Hematopoietic multipotent progenitor cell treated with erythropoietin and hydrocortisone succinate and interleukin-3 and kit ligand, for 4 days (in vitro differentiated cells): ENCODE data around the gene DEAF1.
"Not testable (repeated sequence)": the region's sequence is repeated elsewhere in the genome, so short reads cannot be mapped to it uniquely, and the experiment has no call there.

Experiments
- DNase-seq: peaks from one replicate; pipeline ENCODE4 v3.0.0-alpha.2; 2015

The DEAF1 gene

GRCh38 chr11:694563-695287, at the start of gene DEAF1:
Gene DEAF1, minus strand, starts transcription at chr11:695222. Its CDS starts 175 bp downstream, at chr11:695047.
- peak; percentile 99 for DNase-seq

- DNase-seq: no peak
Observed at GRCh38 chr11:742571-743201, 47.7 kb upstream of the DEAF1 start.

- DNase-seq: no peak
Observed at GRCh38 chr11:742156-742546, 47.1 kb upstream of the DEAF1 start.

GRCh38 chr11:737899-738298, 42.9 kb upstream of the DEAF1 start:
- DNase-seq: peak; percentile 66

GRCh38 chr11:737366-737765, 42.3 kb upstream of the DEAF1 start:
- DNase-seq: no peak

GRCh38 chr11:734541-734940, 39.5 kb upstream of the DEAF1 start:
- not testable (repeated sequence) for DNase-seq

- DNase-seq: no peak
Observed at GRCh38 chr11:733072-733471, 38.0 kb upstream of the DEAF1 start.

- DNase-seq: no peak
Observed at GRCh38 chr11:729492-730074, 34.6 kb upstream of the DEAF1 start.

- no peak for DNase-seq
Observed at GRCh38 chr11:728901-729491, 34.0 kb upstream of the DEAF1 start.

GRCh38 chr11:727859-728748, 33.1 kb upstream of the DEAF1 start:
- DNase-seq: peak; percentile 85

GRCh38 chr11:727281-727701, 32.3 kb upstream of the DEAF1 start:
- no peak for DNase-seq

GRCh38 chr11:726278-727220, 31.5 kb upstream of the DEAF1 start:
- peak; percentile 71 for DNase-seq

- DNase-seq: no peak
Observed at GRCh38 chr11:725624-726202, 30.7 kb upstream of the DEAF1 start.

GRCh38 chr11:724778-725386, 29.9 kb upstream of the DEAF1 start:
- DNase-seq: no peak

GRCh38 chr11:724049-724777, 29.2 kb upstream of the DEAF1 start:
- DNase-seq: no peak

GRCh38 chr11:723120-723883, 28.3 kb upstream of the DEAF1 start:
- DNase-seq: peak; percentile 85

GRCh38 chr11:722346-722811, 27.4 kb upstream of the DEAF1 start:
- DNase-seq: no peak

GRCh38 chr11:721741-722345, 26.8 kb upstream of the DEAF1 start:
- DNase-seq: peak; percentile 73
